ENCODE measurements around the gene PRLR. TPM values are rescaled to one million over a fixed set of nuclear protein-coding genes. Genes with fewer than 3 reads are reported as not detected.

The PRLR gene
- total RNA-seq, 3 donors from 2014 or later (not counting 1 experiment from before 2014, with no cell fraction given): 0.05 to 0.16 (median 0.09) TPM

DNA sequence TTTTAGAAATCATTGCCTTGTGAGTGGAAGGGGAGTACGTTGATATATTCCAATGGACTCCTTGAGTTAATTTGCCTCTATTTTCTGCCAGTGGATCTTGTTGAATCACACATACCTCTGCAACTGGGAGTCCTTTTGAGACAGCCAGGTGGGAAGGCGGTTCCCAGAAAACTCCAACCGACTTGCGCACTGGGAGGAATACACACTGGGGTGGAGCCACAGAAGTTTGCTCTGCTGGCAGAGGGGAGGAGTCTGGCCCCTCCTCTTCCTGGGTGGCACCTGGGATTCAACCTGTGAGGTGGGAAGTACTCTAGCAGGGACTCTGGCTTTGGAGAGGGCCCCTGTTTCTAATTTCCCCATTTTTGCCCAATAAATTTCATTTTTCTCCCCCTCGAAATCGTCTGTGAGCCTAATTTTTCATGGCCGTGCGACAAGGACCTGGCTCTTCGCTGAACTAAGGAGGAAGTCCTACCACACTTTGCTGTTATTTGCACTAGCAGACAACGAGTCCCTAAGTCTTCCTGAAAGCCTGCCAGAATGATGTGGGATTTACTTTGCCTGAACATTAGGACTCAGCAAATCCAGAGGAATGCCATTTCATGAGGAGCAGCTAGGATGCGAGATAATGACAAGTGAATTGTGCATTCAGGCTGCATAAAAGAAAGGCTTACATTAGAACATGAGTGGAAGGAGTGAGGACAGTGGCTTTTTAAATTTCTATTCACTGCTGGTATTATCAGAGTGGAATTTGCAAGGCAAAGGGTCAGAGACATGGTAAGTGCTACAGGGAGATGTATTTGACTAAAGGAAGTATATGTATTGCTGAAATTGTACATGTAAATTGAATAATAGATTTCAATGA is 67.2 kb downstream of the PRLR start:
- H3K4me3 Mint-ChIP-seq: no peak overlapping the region
- Histone ChIP-seq H3K27ac (ENCODE audit: low read length) (no peak overlapping the region), H3K27me3 (ENCODE audit: control insufficient read depth, insufficient read depth, low read length) (no peaks in the 10 kb centered on the region), H3K36me3 (ENCODE audit: control insufficient read depth, insufficient read depth, low read length) (no peaks in the 10 kb centered on the region), H3K4me3 (ENCODE audit: low read length) (no peak overlapping the region), H3K4me1 (ENCODE audit: control insufficient read depth, insufficient read depth, low read length) (no peaks in the 10 kb centered on the region), H3K9me3 (ENCODE audit: control insufficient read depth, insufficient read depth, low read length) (peaks cover 7% of the 10 kb centered on the region)
- no peaks in the 10 kb centered on the region for H3K27me3 Mint-ChIP-seq (ENCODE audit: low read depth in 2 of 2)
- no peaks in the 10 kb centered on the region for H3K4me1 Mint-ChIP-seq
- H3K36me3 Mint-ChIP-seq: no peaks in the 10 kb centered on the region
- no peak for DNase-seq
- ATAC-seq: no peak
- TF ChIP-seq, protein P1, sequence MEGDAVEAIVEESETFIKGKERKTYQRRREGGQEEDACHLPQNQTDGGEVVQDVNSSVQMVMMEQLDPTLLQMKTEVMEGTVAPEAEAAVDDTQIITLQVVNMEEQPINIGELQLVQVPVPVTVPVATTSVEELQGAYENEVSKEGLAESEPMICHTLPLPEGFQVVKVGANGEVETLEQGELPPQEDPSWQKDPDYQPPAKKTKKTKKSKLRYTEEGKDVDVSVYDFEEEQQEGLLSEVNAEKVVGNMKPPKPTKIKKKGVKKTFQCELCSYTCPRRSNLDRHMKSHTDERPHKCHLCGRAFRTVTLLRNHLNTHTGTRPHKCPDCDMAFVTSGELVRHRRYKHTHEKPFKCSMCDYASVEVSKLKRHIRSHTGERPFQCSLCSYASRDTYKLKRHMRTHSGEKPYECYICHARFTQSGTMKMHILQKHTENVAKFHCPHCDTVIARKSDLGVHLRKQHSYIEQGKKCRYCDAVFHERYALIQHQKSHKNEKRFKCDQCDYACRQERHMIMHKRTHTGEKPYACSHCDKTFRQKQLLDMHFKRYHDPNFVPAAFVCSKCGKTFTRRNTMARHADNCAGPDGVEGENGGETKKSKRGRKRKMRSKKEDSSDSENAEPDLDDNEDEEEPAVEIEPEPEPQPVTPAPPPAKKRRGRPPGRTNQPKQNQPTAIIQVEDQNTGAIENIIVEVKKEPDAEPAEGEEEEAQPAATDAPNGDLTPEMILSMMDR (IDR thresholded peaks at IDR 0.05): no peak
- WGBS (ENCODE audit: insufficient coverage): 87% methylated on average over 11 of the region's 11 CpGs
- peaks cover 3 to 8% of the 10 kb centered on the region in 2 donors for H3K9me3 Mint-ChIP-seq
- H3K27ac Mint-ChIP-seq: no peak overlapping the region
- intact Hi-C loops (cut with micrococcal nuclease): no loop called here

DNA sequence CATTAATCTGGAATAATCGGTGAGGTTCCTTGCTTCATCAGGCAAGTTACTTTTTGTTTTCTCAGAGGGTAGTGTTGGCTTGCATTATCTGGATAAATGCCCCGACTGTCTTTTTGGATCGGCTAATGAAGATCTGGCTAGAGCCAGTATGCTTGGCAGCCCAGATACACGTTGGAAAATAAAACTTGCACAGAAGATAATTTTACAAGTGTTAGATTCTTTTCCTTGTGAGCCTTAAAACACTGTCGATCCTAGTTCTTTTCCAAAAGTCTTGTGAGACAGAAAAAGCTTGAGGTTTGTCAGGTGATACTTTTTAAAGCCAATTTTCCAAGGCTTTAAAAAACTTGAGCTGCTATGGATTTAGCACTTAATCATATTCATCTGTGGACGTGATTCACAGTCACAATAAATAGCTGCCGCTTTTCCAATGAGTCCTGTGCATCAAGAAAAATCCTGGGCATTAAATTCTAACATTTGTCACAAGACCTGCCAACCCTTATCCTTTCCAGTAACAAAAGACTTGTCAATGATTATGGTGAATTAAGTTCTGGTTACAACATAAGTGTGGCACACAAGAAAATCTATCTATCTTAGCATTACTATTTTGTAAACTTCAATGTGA is 68.5 kb downstream of the PRLR start:
- no peak overlapping the region for H3K4me3 ChIP-seq (ENCODE audit: low read length)
- ATAC-seq (no peak), DNase-seq (no peak)
- no peaks in the 10 kb centered on the region for H3K36me3 ChIP-seq (ENCODE audit: control insufficient read depth, insufficient read depth, low read length)
- no peaks in the 10 kb centered on the region for H3K4me1 ChIP-seq (ENCODE audit: control insufficient read depth, insufficient read depth, low read length)
- Mint-ChIP-seq H3K36me3 (no peaks in the 10 kb centered on the region), H3K4me3 (no peak overlapping the region), H3K27ac (no peak overlapping the region), H3K9me3 (peaks cover 0 to 2% of the 10 kb centered on the region in 2 donors), H3K27me3 (ENCODE audit: low read depth in 2 of 2) (no peaks in the 10 kb centered on the region), H3K4me1 (no peaks in the 10 kb centered on the region)
- H3K9me3 ChIP-seq (ENCODE audit: control insufficient read depth, insufficient read depth, low read length): peaks cover 7% of the 10 kb centered on the region
- H3K27ac ChIP-seq (ENCODE audit: low read length): no peak overlapping the region
- H3K27me3 ChIP-seq (ENCODE audit: control insufficient read depth, insufficient read depth, low read length): no peaks in the 10 kb centered on the region
- TF ChIP-seq, protein P1 (IDR thresholded peaks at IDR 0.05): no peak
- 94% methylated on average over 7 of the region's 7 CpGs for WGBS (ENCODE audit: insufficient coverage)
- intact Hi-C loops (cut with micrococcal nuclease): no loop called here

DNA sequence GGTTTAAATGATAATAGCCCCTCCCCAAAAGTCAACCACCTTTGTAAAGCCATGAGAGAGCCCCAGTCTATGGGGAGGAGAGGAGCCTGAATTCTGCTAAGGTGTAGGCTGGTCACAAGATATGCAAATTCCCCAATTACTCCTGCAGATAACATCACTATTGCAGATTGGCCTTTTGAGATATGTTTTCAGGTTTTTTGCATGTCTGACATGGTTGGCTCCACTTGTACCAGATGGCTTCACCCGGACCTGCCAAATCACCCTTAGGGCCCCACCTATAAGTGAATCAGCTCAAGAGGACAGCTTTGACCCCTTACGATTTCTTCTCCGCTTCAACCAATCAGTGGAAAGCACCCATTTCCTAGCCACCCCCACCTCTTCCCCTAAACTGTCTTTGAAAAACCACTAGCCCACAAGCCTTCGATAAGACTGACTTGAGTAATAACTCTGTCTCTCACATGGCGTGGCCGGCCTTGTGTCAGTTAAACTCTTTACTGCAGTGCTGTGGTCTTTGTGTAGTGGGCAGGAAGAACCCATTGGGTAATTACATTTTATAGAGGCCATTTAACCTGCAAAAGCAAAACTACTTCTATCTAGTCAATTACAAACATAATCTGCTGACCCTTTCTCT is 69.7 kb downstream of the PRLR start:
- peaks cover 7% of the 10 kb centered on the region for H3K9me3 ChIP-seq (ENCODE audit: control insufficient read depth, insufficient read depth, low read length)
- intact Hi-C loops (cut with micrococcal nuclease): no loop called here
- ATAC-seq (peak in 1 of 3 donors; percentile 9), DNase-seq (no peak)
- H3K4me1 ChIP-seq (ENCODE audit: control insufficient read depth, insufficient read depth, low read length): no peaks in the 10 kb centered on the region
- H3K36me3 ChIP-seq (ENCODE audit: control insufficient read depth, insufficient read depth, low read length): no peaks in the 10 kb centered on the region
- Mint-ChIP-seq H3K9me3 (peaks cover 5 to 7% of the 10 kb centered on the region in 2 donors), H3K36me3 (no peaks in the 10 kb centered on the region), H3K27ac (no peak overlapping the region), H3K4me1 (no peaks in the 10 kb centered on the region), H3K27me3 (ENCODE audit: low read depth in 2 of 2) (no peaks in the 10 kb centered on the region), H3K4me3 (no peak overlapping the region)
- H3K27ac ChIP-seq (ENCODE audit: low read length): no peak overlapping the region
- no peak overlapping the region for H3K4me3 ChIP-seq (ENCODE audit: low read length)
- 64% methylated on average over 3 of the region's 6 CpGs for WGBS (ENCODE audit: insufficient coverage)
- TF ChIP-seq, protein P1 (IDR thresholded peaks at IDR 0.05): no peak
- H3K27me3 ChIP-seq (ENCODE audit: control insufficient read depth, insufficient read depth, low read length): no peaks in the 10 kb centered on the region

Measured in natural killer cell (primary cell).